Femur (tissue), 1 donor: Measurements from ENCODE around the gene HNRNPLL.
"Not testable (repeated sequence)": the region's sequence is repeated elsewhere in the genome, so short reads cannot be mapped to it uniquely, and the experiment has no call there.

Experiments
- DNase-seq: peaks from one replicate; pipeline ENCODE4 v3.0.0-alpha.2; 2017

HNRNPLL gene

GRCh38 chr2:38619458-38620164, 16.9 kb upstream of the HNRNPLL start:
- no peak for DNase-seq

- DNase-seq = no peak
Measured at GRCh38 chr2:38617301-38617700, 14.6 kb upstream of the HNRNPLL start.

- DNase-seq = no peak
Measured at GRCh38 chr2:38615237-38615636, 12.5 kb upstream of the HNRNPLL start.

GRCh38 chr2:38613849-38614213, 11.1 kb upstream of the HNRNPLL start:
- DNase-seq = no peak

- no peak for DNase-seq
Measured at GRCh38 chr2:38613126-38613848, 10.6 kb upstream of the HNRNPLL start.

GRCh38 chr2:38610851-38611801, 8.4 kb upstream of the HNRNPLL start:
- DNase-seq = no peak

GRCh38 chr2:38609246-38609645, 6.5 kb upstream of the HNRNPLL start:
- DNase-seq = not testable (repeated sequence)

GRCh38 chr2:38608755-38609154, 6.0 kb upstream of the HNRNPLL start:
- no peak for DNase-seq

- DNase-seq = no peak
Measured at GRCh38 chr2:38605298-38605830, 2.6 kb upstream of the HNRNPLL start.

- DNase-seq = peak; percentile 89
Measured at GRCh38 chr2:38603402-38604290, 918 bp upstream of the HNRNPLL start.

- peak; percentile 62 for DNase-seq
Measured at GRCh38 chr2:38602136-38602731, 494 bp downstream of the HNRNPLL start.

GRCh38 chr2:38601463-38602135, 1.1 kb downstream of the HNRNPLL start:
- DNase-seq = no peak

GRCh38 chr2:38600921-38601455, 1.7 kb downstream of the HNRNPLL start:
- no peak for DNase-seq

GRCh38 chr2:38600242-38600891, 2.4 kb downstream of the HNRNPLL start:
- no peak for DNase-seq

GRCh38 chr2:38599706-38600105, 3.0 kb downstream of the HNRNPLL start:
- DNase-seq = no peak

- DNase-seq = no peak
Measured at GRCh38 chr2:38598991-38599295, 3.8 kb downstream of the HNRNPLL start.

- DNase-seq = no peak
Measured at GRCh38 chr2:38598200-38598990, 4.3 kb downstream of the HNRNPLL start.

- no peak for DNase-seq
Measured at GRCh38 chr2:38597115-38597514, 5.6 kb downstream of the HNRNPLL start.

GRCh38 chr2:38596229-38596628, 6.5 kb downstream of the HNRNPLL start:
- no peak for DNase-seq

- DNase-seq = no peak
Measured at GRCh38 chr2:38592951-38593350, 9.8 kb downstream of the HNRNPLL start.
